Loucy (cell line): ENCODE measurements around the gene TBCE.

Experiments used
- H2AFZ ChIP-seq: fragments of 200-600 bp; sonication (generic); 2 replicates; pipeline ENCODE4 v1.6.0; 2016; ENCODE audit warnings: antibody characterized with exemption, mild to moderate bottlenecking, low read length, moderate library complexity
- H3F3A ChIP-seq: fragments of 200-600 bp; 2 replicates; pipeline ENCODE4 v1.6.0; 2016; ENCODE audit warnings: antibody characterized with exemption, low read depth, mild to moderate bottlenecking
- H3K27me3 ChIP-seq: fragments of 200-600 bp; sonication (generic); 2 replicates; pipeline ENCODE4 v1.6.1; 2014; ENCODE audit warnings: low read length, mild to moderate bottlenecking; ENCODE audit not compliant: insufficient read depth, poor library complexity, severe bottlenecking
- H3K36me3 ChIP-seq: fragments of 200-600 bp; sonication (generic); 2 replicates; pipeline ENCODE4 v1.6.1; 2016; ENCODE audit warnings: low read length; ENCODE audit not compliant: insufficient read depth
- H3K4me1 ChIP-seq: fragments of 200-600 bp; sonication (generic); 2 replicates; pipeline ENCODE4 v1.5.1; 2014; ENCODE audit warnings: low read length, mild to moderate bottlenecking; ENCODE audit not compliant: insufficient read depth, poor library complexity, severe bottlenecking
- H3K4me2 ChIP-seq: fragments of 200-600 bp; sonication (generic); 2 replicates; pipeline ENCODE4 v1.6.0; 2014; ENCODE audit warnings: antibody characterized with exemption, low read length, low read depth, mild to moderate bottlenecking; ENCODE audit not compliant: poor library complexity, severe bottlenecking
- H3K4me3 ChIP-seq: fragments of 200-600 bp; sonication (generic); 2 replicates; pipeline ENCODE4 v1.5.1; 2014; ENCODE audit warnings: low read length, mild to moderate bottlenecking, mixed read lengths; ENCODE audit not compliant: poor library complexity, severe bottlenecking
- H3K79me2 ChIP-seq: fragments of 200-600 bp; sonication (generic); 2 replicates; pipeline ENCODE4 v1.6.1; 2014; ENCODE audit warnings: low read length; ENCODE audit not compliant: insufficient read depth
- H3K9ac ChIP-seq: fragments of 200-600 bp; sonication (generic); 2 replicates; pipeline ENCODE4 v1.6.0; 2014; ENCODE audit warnings: mild to moderate bottlenecking, low read depth, low read length, moderate library complexity; ENCODE audit not compliant: poor library complexity, severe bottlenecking
- H3K9me2 ChIP-seq: fragments of 200-600 bp; sonication (generic); replicated peaks from 2 replicates; pipeline ENCODE4 v1.6.1; 2016; ENCODE audit warnings: low read depth, low read length, mixed read lengths
- H3K9me3 ChIP-seq: fragments of 200-600 bp; sonication (generic); 2 replicates; pipeline ENCODE4 v1.6.1; 2014; ENCODE audit warnings: mild to moderate bottlenecking, antibody characterized with exemption, low read length, low read depth; ENCODE audit not compliant: insufficient read depth
- H4K20me1 ChIP-seq: fragments of 200-600 bp; sonication (generic); 2 replicates; pipeline ENCODE4 v1.6.0; 2014; ENCODE audit warnings: antibody characterized with exemption, low read length, mild to moderate bottlenecking; ENCODE audit not compliant: insufficient read depth, poor library complexity, severe bottlenecking
- EZH2phosphoT487 ChIP-seq: fragments of 200-600 bp; IDR thresholded peaks from 2 replicates; pipeline ENCODE4 v1.6.1; 2018; ENCODE audit warnings: antibody characterized with exemption, mild to moderate bottlenecking, moderate library complexity, borderline replicate concordance
- TF ChIP-seq, protein P1 (sequence below): fragments of 200-600 bp; sonication (generic); conservative IDR thresholded peaks from 2 replicates; pipeline ENCODE4 v1.5.1; 2014; ENCODE audit warnings: mild to moderate bottlenecking, antibody characterized with exemption, low read length

TBCE gene

DNA sequence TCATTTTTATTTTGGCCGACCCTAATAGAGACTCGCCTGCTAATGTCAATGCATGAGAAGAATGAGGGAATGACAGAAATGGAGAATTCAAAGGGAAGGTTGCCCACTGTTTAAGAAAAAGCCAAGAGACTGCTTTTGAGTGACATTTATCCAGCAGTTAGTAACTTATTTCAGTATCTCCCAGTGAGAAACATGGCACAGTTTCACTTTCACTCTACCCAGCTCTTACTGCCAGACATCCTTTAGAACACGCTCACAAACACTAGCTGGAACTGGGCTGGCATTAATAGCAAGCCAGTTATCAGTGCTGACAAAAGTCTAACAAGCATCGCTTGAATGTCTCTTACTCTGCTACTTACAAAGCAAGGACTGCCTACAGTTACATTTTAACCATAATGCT lies 30.3 kb upstream of the TBCE start:
- H3K27me3 ChIP-seq, result no peaks in the 10 kb centered on the region
- H3F3A ChIP-seq, result no peaks in the 10 kb centered on the region
- peaks cover 33% of the 10 kb centered on the region for H3K79me2 ChIP-seq
- H3K9ac ChIP-seq, result no peak overlapping the region
- H3K36me3 ChIP-seq, result peaks cover 20% of the 10 kb centered on the region; the same call in 1 of the 2 replicates
- TF ChIP-seq, protein P1, sequence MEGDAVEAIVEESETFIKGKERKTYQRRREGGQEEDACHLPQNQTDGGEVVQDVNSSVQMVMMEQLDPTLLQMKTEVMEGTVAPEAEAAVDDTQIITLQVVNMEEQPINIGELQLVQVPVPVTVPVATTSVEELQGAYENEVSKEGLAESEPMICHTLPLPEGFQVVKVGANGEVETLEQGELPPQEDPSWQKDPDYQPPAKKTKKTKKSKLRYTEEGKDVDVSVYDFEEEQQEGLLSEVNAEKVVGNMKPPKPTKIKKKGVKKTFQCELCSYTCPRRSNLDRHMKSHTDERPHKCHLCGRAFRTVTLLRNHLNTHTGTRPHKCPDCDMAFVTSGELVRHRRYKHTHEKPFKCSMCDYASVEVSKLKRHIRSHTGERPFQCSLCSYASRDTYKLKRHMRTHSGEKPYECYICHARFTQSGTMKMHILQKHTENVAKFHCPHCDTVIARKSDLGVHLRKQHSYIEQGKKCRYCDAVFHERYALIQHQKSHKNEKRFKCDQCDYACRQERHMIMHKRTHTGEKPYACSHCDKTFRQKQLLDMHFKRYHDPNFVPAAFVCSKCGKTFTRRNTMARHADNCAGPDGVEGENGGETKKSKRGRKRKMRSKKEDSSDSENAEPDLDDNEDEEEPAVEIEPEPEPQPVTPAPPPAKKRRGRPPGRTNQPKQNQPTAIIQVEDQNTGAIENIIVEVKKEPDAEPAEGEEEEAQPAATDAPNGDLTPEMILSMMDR, result no peak
- no peak for TF ChIP-seq EZH2phosphoT487
- no peaks in the 10 kb centered on the region for H3K9me2 ChIP-seq
- peaks cover 6% of the 10 kb centered on the region for H4K20me1 ChIP-seq
- H3K9me3 ChIP-seq, result no peaks in the 10 kb centered on the region
- H3K4me2 ChIP-seq, result peak overlapping the region; percentile 10
- H3K4me3 ChIP-seq, result no peak overlapping the region
- H2AFZ ChIP-seq, result no peak overlapping the region
- H3K4me1 ChIP-seq, result peaks cover 10% of the 10 kb centered on the region

DNA sequence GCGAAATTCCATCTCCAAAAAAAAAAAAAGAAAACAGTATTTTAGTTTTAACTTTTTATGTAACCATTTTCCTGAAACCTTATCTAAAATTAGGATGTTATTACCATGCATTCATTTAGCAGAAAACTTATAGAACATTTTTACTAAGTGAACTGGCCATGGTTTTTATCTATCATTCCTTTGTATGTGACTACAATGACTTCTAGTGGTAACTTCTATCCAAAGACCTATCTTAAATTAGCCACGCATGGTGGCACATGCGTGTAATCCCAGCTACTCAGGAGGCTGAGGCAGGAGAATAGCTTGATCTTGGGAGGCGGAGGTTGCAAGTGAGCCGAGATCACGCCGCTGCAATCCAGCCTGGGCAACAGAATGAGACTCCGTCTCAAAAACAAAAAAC lies 27.5 kb upstream of the TBCE start:
- Histone ChIP-seq H3K4me2 (no peak overlapping the region), H3K9ac (no peak overlapping the region), H3F3A (no peaks in the 10 kb centered on the region), H3K4me3 (no peak overlapping the region), H3K36me3 (peaks cover 27% of the 10 kb centered on the region; the same call in 1 of the 2 replicates), H3K9me2 (no peaks in the 10 kb centered on the region), H3K4me1 (no peaks in the 10 kb centered on the region), H4K20me1 (no peaks in the 10 kb centered on the region), H3K27me3 (no peaks in the 10 kb centered on the region), H3K9me3 (no peaks in the 10 kb centered on the region), H2AFZ (no peak overlapping the region), H3K79me2 (peaks cover 4% of the 10 kb centered on the region; the same call in 1 of the 2 replicates)
- TF ChIP-seq, protein P1, result no peak
- no peak for TF ChIP-seq EZH2phosphoT487

DNA sequence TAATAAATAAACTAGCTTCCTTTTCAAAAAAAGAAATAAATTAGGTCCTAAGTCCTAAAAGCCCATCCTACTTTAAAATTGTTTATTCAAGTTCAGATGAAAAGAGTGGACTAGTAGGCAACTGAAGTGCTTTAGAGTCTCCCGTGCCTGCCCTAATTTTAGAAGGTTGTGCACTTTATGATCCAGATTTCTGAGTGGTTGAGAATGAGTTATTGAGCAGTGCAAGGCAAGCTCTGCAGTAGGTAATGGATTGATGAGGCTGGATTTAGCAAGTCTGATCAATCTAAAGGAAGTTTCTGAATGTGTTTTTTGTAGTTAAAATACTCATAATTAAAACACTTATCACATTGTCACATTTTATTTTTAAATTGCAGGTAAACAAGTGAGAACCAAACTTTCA lies 25.9 kb upstream of the TBCE start:
- Histone ChIP-seq H3K4me1 (no peaks in the 10 kb centered on the region), H3K9ac (no peak overlapping the region), H3K9me2 (no peaks in the 10 kb centered on the region), H3K79me2 (no peaks in the 10 kb centered on the region), H3K36me3 (peaks cover 27% of the 10 kb centered on the region; the same call in 1 of the 2 replicates), H3K4me2 (no peak overlapping the region), H4K20me1 (no peaks in the 10 kb centered on the region), H3F3A (no peaks in the 10 kb centered on the region), H3K9me3 (no peaks in the 10 kb centered on the region), H2AFZ (no peak overlapping the region), H3K4me3 (no peak overlapping the region), H3K27me3 (no peaks in the 10 kb centered on the region)
- TF ChIP-seq, protein P1, result no peak
- TF ChIP-seq EZH2phosphoT487, result no peak
